Spleen (tissue), 11 donors: ENCODE results near the gene NOTCH1. TPM values are rescaled to one million over a fixed set of nuclear protein-coding genes. Genes with fewer than 3 reads are reported as not detected.
A peak's percentile ranks its signal among the peaks of the same experiment; 100 is the strongest.

Source experiments
- DNase-seq: peaks from one replicate; pipeline ENCODE4 v3.0.0-alpha.2; 2020
- H3K27ac ChIP-seq, 8 donors: fragments of 200-600 bp; sonication (generic) in 7 of 8; 1 replicate in 4 of 8; 2 replicates in 4 of 8; pipeline versions ENCODE4 v1.5.0 to v1.8.0; 2016 to 2021; ENCODE audit warnings: inconsistent platforms in 4 of 8, mild to moderate bottlenecking in 4 of 8, moderate library complexity in 1 of 8
- H3K27me3 ChIP-seq, 7 donors: fragments of 200-600 bp; sonication (generic) in 6 of 7; replicated peaks in 1 of 7; 1 replicate in 4 of 7; 2 replicates in 3 of 7; pipeline versions ENCODE4 v1.5.0 to v1.8.0; 2016 to 2021; ENCODE audit warnings: inconsistent platforms in 3 of 7, mild to moderate bottlenecking in 1 of 7
- H3K36me3 ChIP-seq, 6 donors: fragments of 200-600 bp; sonication (generic) in 5 of 6; 1 replicate in 4 of 6; 2 replicates in 2 of 6; pipeline versions ENCODE4 v1.5.0 to v1.8.0; 2016 to 2021; ENCODE audit warnings: inconsistent platforms in 2 of 6
- H3K4me1 ChIP-seq, 6 donors: fragments of 200-600 bp; sonication (generic) in 5 of 6; 1 replicate in 3 of 6; 2 replicates in 3 of 6; pipeline versions ENCODE4 v1.5.0 to v1.8.0; 2016 to 2021; ENCODE audit warnings: inconsistent platforms in 3 of 6
- H3K4me3 ChIP-seq, 8 donors: fragments of 200-600 bp; sonication (generic) in 7 of 8; 1 replicate in 4 of 8; 2 replicates in 4 of 8; pipeline versions ENCODE4 v1.5.0 to v1.8.0; 2016 to 2021; ENCODE audit warnings: inconsistent platforms in 4 of 8, mild to moderate bottlenecking in 4 of 8, moderate library complexity in 2 of 8
- H3K9me3 ChIP-seq, 8 donors: fragments of 200-600 bp; sonication (generic) in 7 of 8; 1 replicate in 4 of 8; 2 replicates in 4 of 8; pipeline versions ENCODE4 v1.5.0 to v1.8.0; 2016 to 2021; ENCODE audit warnings: inconsistent platforms in 4 of 8
- CTCF ChIP-seq, 11 experiments: fragments of 200-600 bp in 7 of 11; fragments of 450-650 bp in 4 of 11; sonication (generic) in 4 of 11; IDR thresholded peaks in 8 of 11; conservative IDR thresholded peaks in 3 of 11; 1 replicate in 7 of 11; 2 replicates in 4 of 11; pipeline versions ENCODE4 v1.4.0 to v1.8.0; 2016 to 2021; ENCODE audit warnings: antibody characterized with exemption in 11 of 11, inconsistent platforms in 4 of 11, mild to moderate bottlenecking in 1 of 11
- POLR2A ChIP-seq, 3 donors: fragments of 450-650 bp; IDR thresholded peaks; one replicate each; pipeline ENCODE4 v1.5.1; 2017; ENCODE audit warnings: antibody characterized with exemption in 3 of 3, mild to moderate bottlenecking in 1 of 3
- POLR2AphosphoS5 ChIP-seq, 3 donors: sonication (generic); formaldehyde crosslinking; IDR thresholded peaks; one replicate each; pipeline ENCODE4 v1.5.1; 2017; ENCODE audit warnings: antibody characterized with exemption in 3 of 3
- WGBS, 5 donors: extraction: QIAGEN DNeasy Blood & Tissue Kit in 3 of 5; methylation state at CpG; one replicate each; pipeline versions ENCODE4 v1.1.5 to v1.1.7; 2013 to 2018; 5-methylcytosine and 5-hydroxymethylcytosine counted together
- intact Hi-C: fragments of 100-400 bp; cut with DNase I; formaldehyde crosslinking; loops from one replicate; pipeline ENCODE4 v1.15.0; 2023; ENCODE audit warnings: low total_unique reads
- polyA plus RNA-seq, 3 donors: library from polyadenylated mRNA; stranded (reverse); fragments of 200-250 nt; gene quantifications; one replicate each; pipeline ENCODE4 v1.2.1, GENCODE V29; 2013
- total RNA-seq, 7 donors: library from RNA; depleted of rRNA in 3 of 7; stranded (reverse); fragments of >200 nt in 3 of 7; fragmentation: NEBNext Ultra II Directional in 4 of 7; extraction: Animal tissue kit (Norgen Biotek cat#: 25700) in 4 of 7; gene quantifications; one replicate each; pipeline versions ENCODE4 v1.1.0 to v1.2.1, GENCODE V29; 2016 to 2021
- donor health status: healthy with polysubstance abuse.
- donor health status: DM: no; HTN: no; CAD: no; lungs with moderate emphysema.
- donor health status: DM: no; HTN: no; CAD: no.
- donor health status: Bipolar disorder and iron deficiency.
- donor health status: healthy.
- donor health status: DM: no; HTN: no; CAD: no.
- donor health status: DM: yes; HTN: yes; CAD: no.

NOTCH1 gene
- total and polyA plus RNA-seq, 10 donors = 4.9 to 140 (median 93.9) TPM

DNA sequence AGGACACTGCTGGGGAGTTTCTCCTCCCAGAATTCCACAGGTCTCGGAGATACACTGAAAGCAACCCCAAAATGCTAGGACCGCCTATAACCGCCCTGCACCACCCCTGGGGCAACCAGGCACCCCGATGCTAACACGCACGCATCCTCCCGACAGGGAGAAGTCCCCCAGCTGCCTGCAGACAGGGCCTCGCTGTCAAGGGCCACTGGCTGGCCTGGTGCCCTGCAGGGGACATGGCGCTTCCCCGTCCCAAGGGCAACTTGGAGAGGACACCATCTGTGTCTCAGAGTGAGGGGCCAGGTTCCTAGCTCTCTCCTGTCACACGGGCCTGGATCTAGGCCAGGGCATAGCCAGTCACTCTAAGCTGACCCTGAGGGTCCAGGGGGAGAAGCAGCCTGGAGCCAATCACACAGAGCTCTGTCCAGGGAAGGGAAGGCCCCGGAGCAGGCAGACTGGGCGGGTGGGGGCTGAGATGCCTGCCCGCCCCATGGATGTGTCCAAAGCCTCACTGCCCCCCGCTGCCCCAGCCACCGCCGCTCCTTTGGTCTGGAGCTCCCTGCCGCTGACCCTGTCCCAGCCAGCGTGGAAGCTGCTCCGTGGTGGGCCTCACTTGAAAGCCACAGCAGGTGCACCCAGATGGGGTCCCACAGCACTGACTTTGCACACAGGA, 9.7 kb downstream of the NOTCH1 start:
- peaks cover 83 to 99% (median 95%) of the 10 kb centered on the region in 6 donors for H3K4me1 ChIP-seq
- no peak for DNase-seq
- peaks cover 0 to 44% (median 11%) of the 10 kb centered on the region in 6 donors for H3K36me3 ChIP-seq
- no peaks in the 10 kb centered on the region for H3K9me3 ChIP-seq
- H3K27ac ChIP-seq = peak overlapping the region in 3 of 8 donors; percentile 99 to 100 (median 99)
- TF ChIP-seq POLR2AphosphoS5 (IDR thresholded peaks at IDR 0.05) = peak; percentile 14 to 61 (median 60)
- no peak for TF ChIP-seq POLR2A (IDR thresholded peaks at IDR 0.05)
- intact Hi-C loops = loop anchor here (10.0 kb wide), 1 partner anchor 51 kb away; the partner anchor contains the start of gene SEC16A
- H3K4me3 ChIP-seq = peak overlapping the region in 1 of 8 donors; percentile 9
- WGBS, 5 donors = 67 to 82% (median 72%) methylated on average over 13 to 20 of the region's 20 CpGs
- peaks cover 0 to 14% (median 0%) of the 10 kb centered on the region in 7 donors for H3K27me3 ChIP-seq

GRCh38 chr9:136535070-136535469, 10.8 kb downstream of the NOTCH1 start:
- DNase-seq = peak; percentile 86
- 33 to 66% (median 43%) methylated on average over 9 to 14 of the region's 14 CpGs for WGBS, 5 donors
- TF ChIP-seq POLR2A (IDR thresholded peaks at IDR 0.05) (no peak), CTCF (IDR thresholded peaks at IDR 0.05 in 8 of 11, conservative IDR thresholded peaks at IDR 0.05 in 3 of 11) (no peak), POLR2AphosphoS5 (IDR thresholded peaks at IDR 0.05) (peak in 1 of 3 donors; percentile 53)

GRCh38 chr9:136534366-136534765, 11.5 kb downstream of the NOTCH1 start:
- Histone ChIP-seq H3K4me1 (peaks cover 89 to 99% (median 95%) of the 10 kb centered on the region in 6 donors), H3K27ac (peak overlapping the region; percentile 74 to 90 (median 82)), H3K36me3 (peaks cover 0 to 51% (median 11%) of the 10 kb centered on the region in 6 donors), H3K27me3 (peaks cover 0 to 14% (median 0%) of the 10 kb centered on the region in 7 donors), H3K9me3 (no peaks in the 10 kb centered on the region), H3K4me3 (peak overlapping the region in 1 of 8 donors; percentile 58)
- TF ChIP-seq POLR2A (IDR thresholded peaks at IDR 0.05) (no peak), POLR2AphosphoS5 (IDR thresholded peaks at IDR 0.05) (no peak), CTCF (IDR thresholded peaks at IDR 0.05 in 8 of 11, conservative IDR thresholded peaks at IDR 0.05 in 3 of 11) (no peak)
- intact Hi-C loops = loop anchor here (10.0 kb wide), 1 partner anchor 50 kb away; the partner anchor contains the start of gene SEC16A
- no peak for DNase-seq
- 73 to 81% (median 78%) methylated on average over 8 to 18 of the region's 18 CpGs for WGBS, 5 donors

More at GRCh38 chr9:136535070-136535469, 10.8 kb downstream of the NOTCH1 start:
- H3K27ac ChIP-seq = peak overlapping the region in 3 of 8 donors; percentile 3 to 90 (median 83)
- peaks cover 0 to 51% (median 11%) of the 10 kb centered on the region in 6 donors for H3K36me3 ChIP-seq
- H3K9me3 ChIP-seq = no peaks in the 10 kb centered on the region
- peaks cover 89 to 99% (median 95%) of the 10 kb centered on the region in 6 donors for H3K4me1 ChIP-seq
- intact Hi-C loops = loop anchor here (10.0 kb wide), 1 partner anchor 50 kb away; the partner anchor contains the start of gene SEC16A
- H3K4me3 ChIP-seq = no peak overlapping the region
- H3K27me3 ChIP-seq = peaks cover 0 to 14% (median 0%) of the 10 kb centered on the region in 7 donors

GRCh38 chr9:136533775-136534157, 12.1 kb downstream of the NOTCH1 start:
- peaks cover 0 to 51% (median 11%) of the 10 kb centered on the region in 6 donors for H3K36me3 ChIP-seq
- peak; percentile 93 for DNase-seq
- no peaks in the 10 kb centered on the region for H3K9me3 ChIP-seq
- TF ChIP-seq CTCF (IDR thresholded peaks at IDR 0.05 in 8 of 11, conservative IDR thresholded peaks at IDR 0.05 in 3 of 11) (no peak), POLR2AphosphoS5 (IDR thresholded peaks at IDR 0.05) (peak; percentile 66 to 90 (median 76))
- H3K27ac ChIP-seq = peak overlapping the region; percentile 74 to 90 (median 82)
- 5 to 50% (median 14%) methylated on average over 2 to 22 of the region's 22 CpGs for WGBS, 5 donors
- H3K4me3 ChIP-seq = peak overlapping the region in 6 of 8 donors; percentile 4 to 58 (median 22)
- intact Hi-C loops = loop anchor here (10.0 kb wide), 1 partner anchor 49 kb away; the partner anchor contains the start of gene SEC16A
- peaks cover 0 to 14% (median 0%) of the 10 kb centered on the region in 7 donors for H3K27me3 ChIP-seq
- H3K4me1 ChIP-seq = peaks cover 88 to 99% (median 95%) of the 10 kb centered on the region in 6 donors
